ENCODE measurements around the gene HBE1.

HBE1 gene

DNA sequence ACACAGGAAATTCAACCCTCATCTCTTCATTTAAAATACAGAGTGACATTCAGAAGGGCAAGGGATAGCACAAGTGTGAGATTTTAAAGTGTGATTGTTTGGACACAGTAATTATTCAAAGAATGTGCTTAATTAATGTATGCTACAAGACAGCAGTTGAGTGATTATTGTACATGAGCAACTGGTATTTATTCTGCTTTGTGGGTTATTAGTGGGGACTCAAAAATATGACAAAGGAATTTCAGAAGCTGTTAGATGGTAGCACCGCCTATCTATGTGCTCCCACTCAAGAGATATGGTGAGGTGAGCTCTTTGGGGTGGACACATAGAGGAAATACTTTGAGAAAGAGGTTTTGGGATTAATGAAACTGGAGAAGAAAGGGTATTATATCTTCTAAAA lies 29.7 kb downstream of the HBE1 start:
- no peak for DNase-seq (ENCODE audit: low read depth)
- no peak overlapping the region for H3K4me3 ChIP-seq (ENCODE audit: low read depth, low read length)

- DNase-seq (ENCODE audit: low read depth) = no peak
- H3K4me3 ChIP-seq (ENCODE audit: low read depth, low read length) = no peak overlapping the region
Measured at GRCh38 chr11:5239046-5239445, 30.7 kb downstream of the HBE1 start.

- H3K4me3 ChIP-seq (ENCODE audit: low read depth, low read length) = no peak overlapping the region
- DNase-seq (ENCODE audit: low read depth) = no peak
Measured at GRCh38 chr11:5238486-5238885, 31.3 kb downstream of the HBE1 start.

DNA sequence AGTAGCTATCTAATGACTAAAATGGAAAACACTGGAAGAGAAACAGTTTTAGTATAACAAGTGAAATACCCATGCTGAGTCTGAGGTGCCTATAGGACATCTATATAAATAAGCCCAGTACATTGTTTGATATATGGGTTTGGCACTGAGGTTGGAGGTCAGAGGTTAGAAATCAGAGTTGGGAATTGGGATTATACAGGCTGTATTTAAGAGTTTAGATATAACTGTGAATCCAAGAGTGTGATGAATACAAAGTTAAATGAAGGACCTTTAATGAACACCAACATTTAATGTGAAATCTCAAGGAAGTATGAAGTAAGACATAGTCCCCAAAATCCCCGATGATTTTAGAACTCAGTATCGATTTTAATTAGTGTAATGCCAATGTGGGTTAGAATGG lies 32.3 kb downstream of the HBE1 start:
- DNase-seq (ENCODE audit: low read depth) = no peak

GRCh38 chr11:5235364-5236095 lies 34.2 kb downstream of the HBE1 start:
- no peak for DNase-seq (ENCODE audit: low read depth)
- no peak overlapping the region for H3K4me3 ChIP-seq (ENCODE audit: low read depth, low read length)

More for the DNA sequence above, 32.3 kb downstream of the HBE1 start:
- H3K4me3 ChIP-seq (ENCODE audit: low read depth, low read length) = no peak overlapping the region

DNA sequence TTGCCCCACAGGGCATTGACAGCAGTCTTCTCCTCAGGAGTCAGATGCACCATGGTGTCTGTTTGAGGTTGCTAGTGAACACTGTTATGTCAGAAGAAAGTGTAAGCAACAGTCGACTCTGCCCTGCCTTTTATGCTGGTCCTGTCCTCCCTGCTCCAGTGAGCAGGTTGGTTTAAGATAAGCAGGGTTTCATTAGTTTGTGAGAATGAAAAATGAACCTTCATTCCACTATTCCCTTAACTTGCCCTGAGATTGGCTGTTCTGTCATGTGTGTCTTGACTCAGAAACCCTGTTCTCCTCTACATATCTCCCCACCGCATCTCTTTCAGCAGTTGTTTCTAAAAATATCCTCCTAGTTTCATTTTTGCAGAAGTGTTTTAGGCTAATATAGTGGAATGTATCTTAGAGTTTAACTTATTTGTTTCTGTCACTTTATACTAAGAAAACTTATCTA lies 35.3 kb downstream of the HBE1 start, which contains the start of gene HBD:
Gene HBD, minus strand, starts transcription at position 103 of the 454 bp plus-strand sequence. Its CDS starts 50 bp downstream, at position 53.
- no peak within 1 kb of the TSS for H3K4me3 ChIP-seq (ENCODE audit: low read depth, low read length)
- no peak for DNase-seq (ENCODE audit: low read depth)

- no peak overlapping the region for H3K4me3 ChIP-seq (ENCODE audit: low read depth, low read length)
- DNase-seq (ENCODE audit: low read depth) = no peak
Measured at GRCh38 chr11:5233307-5233706, 36.4 kb downstream of the HBE1 start.

GRCh38 chr11:5232821-5233220 lies 36.9 kb downstream of the HBE1 start:
- no peak overlapping the region for H3K4me3 ChIP-seq (ENCODE audit: low read depth, low read length)

DNA sequence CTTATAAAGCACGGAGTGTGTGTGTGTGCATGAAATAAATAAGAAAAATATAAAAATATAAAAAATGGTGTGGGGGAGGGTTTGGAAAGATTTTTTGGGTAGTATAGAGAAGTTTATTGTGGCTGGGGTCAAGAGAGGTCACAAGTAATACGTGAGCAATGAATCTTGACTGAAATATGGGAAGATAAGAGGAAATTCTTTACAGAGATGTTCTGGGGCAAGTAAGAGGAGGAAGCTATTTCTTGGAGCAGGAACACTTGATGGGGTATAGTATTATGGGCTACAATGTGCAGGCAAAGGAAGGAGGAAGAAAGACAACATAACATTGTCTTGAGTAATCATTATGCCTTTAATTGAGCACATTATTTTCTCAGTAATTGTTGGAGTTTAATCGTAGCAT lies 37.6 kb downstream of the HBE1 start:
- DNase-seq (ENCODE audit: low read depth) = no peak
- no peak overlapping the region for H3K4me3 ChIP-seq (ENCODE audit: low read depth, low read length)

More at GRCh38 chr11:5232821-5233220, 36.9 kb downstream of the HBE1 start:
- DNase-seq (ENCODE audit: low read depth) = no peak

DNA sequence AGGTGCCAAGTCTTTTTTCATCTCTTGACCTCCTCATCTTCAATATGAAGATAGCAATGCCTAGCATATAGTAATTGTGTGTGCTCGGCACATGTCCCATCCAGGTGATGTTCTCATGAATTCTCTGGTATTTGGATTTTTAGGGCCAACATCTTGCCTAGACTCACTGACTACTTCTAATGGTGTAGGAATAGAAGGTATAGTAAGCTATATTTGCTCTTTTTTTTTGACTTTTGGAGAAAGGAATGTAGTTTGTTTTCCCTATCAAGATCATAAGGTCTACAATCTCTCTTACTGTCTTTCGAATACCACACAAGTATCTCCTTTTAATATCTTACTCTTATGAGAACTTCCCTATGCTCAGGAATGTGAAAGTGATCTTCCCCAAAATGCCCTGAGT lies 38.6 kb downstream of the HBE1 start:
- DNase-seq (ENCODE audit: low read depth) = no peak
- no peak overlapping the region for H3K4me3 ChIP-seq (ENCODE audit: low read depth, low read length)

DNA sequence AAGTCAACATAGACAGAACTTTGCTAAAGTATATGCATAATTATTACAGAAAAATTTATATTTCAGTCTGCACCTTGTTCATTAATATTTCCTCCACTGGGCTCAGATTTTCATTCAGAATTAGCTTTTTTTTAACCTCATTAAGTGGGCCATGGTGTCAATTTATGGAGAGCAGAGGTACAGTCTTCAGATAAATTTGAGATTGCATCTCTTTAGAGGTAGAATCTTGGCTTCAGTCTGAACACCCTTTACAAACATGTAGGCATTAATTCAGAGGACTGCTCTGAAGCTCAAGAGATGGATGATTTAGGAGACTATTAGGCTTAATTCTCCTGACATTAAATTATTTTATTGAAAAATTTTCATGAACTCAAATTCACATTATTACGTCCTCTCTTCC lies 39.5 kb downstream of the HBE1 start:
- DNase-seq (ENCODE audit: low read depth) = no peak
- H3K4me3 ChIP-seq (ENCODE audit: low read depth, low read length) = no peak overlapping the region

GRCh38 chr11:5229796-5230195 lies 39.9 kb downstream of the HBE1 start:
- no peak for DNase-seq (ENCODE audit: low read depth)

DNA sequence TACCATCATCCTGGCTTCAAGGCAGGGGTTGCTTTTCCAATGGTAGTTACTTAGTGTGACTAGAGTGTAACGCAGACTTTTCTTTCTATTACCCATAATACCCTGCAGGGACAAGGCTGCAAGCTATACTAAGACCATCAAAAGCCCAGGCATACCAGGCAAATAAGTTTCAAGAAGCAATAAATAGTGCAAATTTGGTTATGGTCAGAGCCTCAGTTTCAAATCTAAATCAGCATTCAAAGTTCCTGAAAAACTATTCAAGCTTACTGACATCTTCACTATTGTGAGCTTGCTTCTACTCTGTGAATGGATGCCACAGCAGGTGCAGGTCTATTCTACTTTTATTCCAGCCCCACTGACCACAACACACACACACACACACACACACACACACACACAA lies 40.4 kb downstream of the HBE1 start:
- DNase-seq (ENCODE audit: low read depth) = no peak
- no peak overlapping the region for H3K4me3 ChIP-seq (ENCODE audit: low read depth, low read length)

More at GRCh38 chr11:5229796-5230195, 39.9 kb downstream of the HBE1 start:
- no peak overlapping the region for H3K4me3 ChIP-seq (ENCODE audit: low read depth, low read length)

DNA sequence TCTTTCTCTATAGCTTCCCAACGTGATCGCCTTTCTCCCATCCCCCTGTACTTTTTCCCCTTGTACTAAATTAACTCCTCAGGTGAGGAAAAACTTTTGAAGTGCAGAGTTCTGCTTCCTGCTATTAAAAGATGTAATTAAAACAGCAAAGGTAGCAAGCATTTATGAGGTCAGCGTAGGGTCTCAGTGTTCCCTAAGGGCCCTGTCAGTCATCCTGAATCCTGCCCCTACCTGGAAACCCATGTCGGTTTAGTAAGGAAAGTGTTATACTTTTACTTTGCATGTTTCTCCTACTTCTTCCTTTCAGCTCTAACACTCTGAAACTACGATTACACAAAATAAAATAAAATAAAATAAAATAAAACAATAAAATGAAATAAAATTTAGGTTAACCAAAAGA lies 41.6 kb downstream of the HBE1 start:
- no peak overlapping the region for H3K4me3 ChIP-seq (ENCODE audit: low read depth, low read length)
- DNase-seq (ENCODE audit: low read depth) = no peak

DNA sequence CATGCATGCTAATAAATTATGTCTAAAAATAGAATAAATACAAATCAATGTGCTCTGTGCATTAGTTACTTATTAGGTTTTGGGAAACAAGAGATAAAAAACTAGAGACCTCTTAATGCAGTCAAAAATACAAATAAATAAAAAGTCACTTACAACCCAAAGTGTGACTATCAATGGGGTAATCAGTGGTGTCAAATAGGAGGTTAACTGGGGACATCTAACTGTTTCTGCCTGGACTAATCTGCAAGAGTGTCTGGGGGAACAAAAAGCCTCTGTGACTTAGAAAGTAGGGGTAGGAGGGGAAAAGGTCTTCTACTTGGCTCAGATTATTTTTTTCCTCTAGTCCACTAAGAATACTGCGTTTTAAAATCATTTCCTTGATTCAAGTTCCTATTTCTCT lies 42.1 kb downstream of the HBE1 start:
- no peak overlapping the region for H3K4me3 ChIP-seq (ENCODE audit: low read depth, low read length)
- no peak for DNase-seq (ENCODE audit: low read depth)

GRCh38 chr11:5226732-5227310 lies 42.9 kb downstream of the HBE1 start, which contains the start of gene HBB:
TSS of gene HBB (minus strand) at chr11:5227071. CDS start at chr11:5227021, 50 bp downstream.
- DNase-seq (ENCODE audit: low read depth) = no peak

GRCh38 chr11:5225480-5225871 lies 44.3 kb downstream of the HBE1 start:
- no peak overlapping the region for H3K4me3 ChIP-seq (ENCODE audit: low read depth, low read length)
- DNase-seq (ENCODE audit: low read depth) = no peak

More at GRCh38 chr11:5226732-5227310, 42.9 kb downstream of the HBE1 start, which contains the start of gene HBB:
- no peak within 1 kb of the TSS for H3K4me3 ChIP-seq (ENCODE audit: low read depth, low read length)

DNA sequence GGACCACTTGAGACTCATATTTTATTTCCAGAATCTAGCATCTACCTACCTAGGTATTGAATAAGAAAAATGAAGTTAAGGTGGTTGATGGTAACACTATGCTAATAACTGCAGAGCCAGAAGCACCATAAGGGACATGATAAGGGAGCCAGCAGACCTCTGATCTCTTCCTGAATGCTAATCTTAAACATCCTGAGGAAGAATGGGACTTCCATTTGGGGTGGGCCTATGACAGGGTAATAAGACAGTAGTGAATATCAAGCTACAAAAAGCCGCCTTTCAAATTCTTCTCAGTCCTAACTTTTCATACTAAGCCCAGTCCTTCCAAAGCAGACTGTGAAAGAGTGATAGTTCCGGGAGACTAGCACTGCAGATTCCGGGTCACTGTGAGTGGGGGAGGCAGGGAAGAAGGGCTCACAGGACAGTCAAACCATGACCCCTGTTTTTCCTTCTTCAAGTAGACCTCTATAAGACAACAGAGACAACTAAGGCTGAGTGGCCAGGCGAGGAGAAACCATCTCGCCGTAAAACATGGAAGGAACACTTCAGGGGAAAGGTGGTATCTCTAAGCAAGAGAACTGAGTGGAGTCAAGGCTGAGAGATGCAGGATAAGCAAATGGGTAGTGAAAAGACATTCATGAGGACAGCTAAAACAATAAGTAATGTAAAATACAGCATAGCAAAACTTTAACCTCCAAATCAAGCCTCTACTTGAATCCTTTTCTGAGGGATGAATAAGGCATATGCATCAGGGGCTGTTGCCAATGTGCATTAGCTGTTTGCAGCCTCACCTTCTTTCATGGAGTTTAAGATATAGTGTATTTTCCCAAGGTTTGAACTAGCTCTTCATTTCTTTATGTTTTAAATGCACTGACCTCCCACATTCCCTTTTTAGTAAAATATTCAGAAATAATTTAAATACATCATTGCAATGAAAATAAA lies 44.9 kb downstream of the HBE1 start:
- no peak for DNase-seq (ENCODE audit: low read depth)
- no peak overlapping the region for H3K4me3 ChIP-seq (ENCODE audit: low read depth, low read length)

DNA sequence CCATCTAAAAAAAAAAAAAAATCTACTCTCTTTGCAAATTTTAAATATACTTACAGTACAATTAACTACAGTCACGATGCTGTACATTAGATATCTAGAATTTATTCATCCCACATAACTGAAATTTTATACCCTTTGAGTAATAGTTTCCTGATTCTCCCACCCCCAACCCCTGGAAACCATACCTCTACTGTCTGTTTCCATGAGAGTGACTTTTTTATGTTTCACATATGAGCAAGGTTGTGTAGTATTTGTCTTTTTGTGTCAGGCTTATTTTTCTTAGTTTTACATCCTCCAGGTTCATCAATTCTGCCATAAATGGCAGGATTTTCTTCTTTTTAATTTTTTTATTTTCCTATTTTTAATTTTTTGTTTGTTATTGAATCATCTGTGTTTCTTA lies 46.1 kb downstream of the HBE1 start:
- no peak for DNase-seq (ENCODE audit: low read depth)
- no peak overlapping the region for H3K4me3 ChIP-seq (ENCODE audit: low read depth, low read length)

GRCh38 chr11:5223146-5223545 lies 46.6 kb downstream of the HBE1 start:
- no peak for DNase-seq (ENCODE audit: low read depth)
- H3K4me3 ChIP-seq (ENCODE audit: low read depth, low read length) = no peak overlapping the region
